KMS-11 (cell line): ENCODE measurements around the gene SULT1C2.

Source experiments
- H2AFZ ChIP-seq: fragments of 200-600 bp; sonication (generic); 2 replicates; pipeline ENCODE4 v1.6.1; 2016; ENCODE audit warnings: antibody characterized with exemption, mixed run types, low read depth
- H3K27ac ChIP-seq: fragments of 200-600 bp; sonication (generic); 2 replicates; pipeline ENCODE4 v1.6.1; 2016; ENCODE audit warnings: mild to moderate bottlenecking, mixed run types
- H3K27me3 ChIP-seq: fragments of 200-600 bp; sonication (generic); 2 replicates; pipeline ENCODE4 v1.6.1; 2017; ENCODE audit warnings: mild to moderate bottlenecking, low read depth, mixed run types, moderate library complexity; ENCODE audit not compliant: insufficient read depth
- H3K36me3 ChIP-seq: fragments of 200-600 bp; sonication (generic); 2 replicates; pipeline ENCODE4 v1.6.1; 2017; ENCODE audit warnings: mild to moderate bottlenecking, mixed run types; ENCODE audit not compliant: insufficient read depth
- H3K4me1 ChIP-seq: fragments of 200-600 bp; sonication (generic); 2 replicates; pipeline ENCODE4 v1.6.1; 2016; ENCODE audit warnings: mild to moderate bottlenecking, low read depth, mixed run types; ENCODE audit not compliant: poor library complexity, severe bottlenecking
- H3K4me2 ChIP-seq: fragments of 200-600 bp; sonication (generic); 2 replicates; pipeline ENCODE4 v1.7.0; 2016; ENCODE audit warnings: mild to moderate bottlenecking, mixed run types
- H3K4me3 ChIP-seq: fragments of 200-600 bp; sonication (generic); IDR thresholded peaks from 2 replicates; pipeline ENCODE4 v1.6.1; 2017; ENCODE audit warnings: low read depth, low read length, mixed read lengths; ENCODE audit not compliant: insufficient read depth
- H3K79me2 ChIP-seq: fragments of 200-600 bp; sonication (generic); 2 replicates; pipeline ENCODE4 v1.6.1; 2016; ENCODE audit warnings: low read depth, mixed run types; ENCODE audit not compliant: insufficient read depth
- H3K9ac ChIP-seq: fragments of 200-600 bp; sonication (generic); 2 replicates; pipeline ENCODE4 v1.6.1; 2016; ENCODE audit warnings: mild to moderate bottlenecking, mixed run types
- H4K20me1 ChIP-seq: fragments of 200-600 bp; sonication (generic); 2 replicates; pipeline ENCODE4 v1.6.1; 2016; ENCODE audit warnings: mild to moderate bottlenecking, mixed run types; ENCODE audit not compliant: insufficient read depth
- CTCF ChIP-seq: fragments of 200-600 bp; sonication (generic); conservative IDR thresholded peaks from 2 replicates; pipeline ENCODE4 v1.6.1; 2017; ENCODE audit warnings: low read depth, mild to moderate bottlenecking, antibody characterized with exemption, low read length, moderate library complexity, mixed read lengths

Gene SULT1C2

GRCh38 chr2:108345951-108346350, 57.3 kb downstream of the SULT1C2 start:
- no peak overlapping the region for H3K4me3 ChIP-seq
- no peak for TF ChIP-seq CTCF
- no peaks in the 10 kb centered on the region for H3K36me3 ChIP-seq
- no peaks in the 10 kb centered on the region for H4K20me1 ChIP-seq
- H3K79me2 ChIP-seq = no peaks in the 10 kb centered on the region
- no peaks in the 10 kb centered on the region for H3K27me3 ChIP-seq
- H3K9ac ChIP-seq = no peak overlapping the region
- no peak overlapping the region for H3K27ac ChIP-seq
- H2AFZ ChIP-seq = no peak overlapping the region
- no peak overlapping the region for H3K4me2 ChIP-seq
- no peaks in the 10 kb centered on the region for H3K4me1 ChIP-seq

- Histone ChIP-seq H4K20me1 (no peaks in the 10 kb centered on the region), H3K79me2 (no peaks in the 10 kb centered on the region), H3K36me3 (no peaks in the 10 kb centered on the region), H3K27ac (no peak overlapping the region), H3K4me2 (no peak overlapping the region), H3K9ac (no peak overlapping the region), H3K4me1 (no peaks in the 10 kb centered on the region), H3K27me3 (no peaks in the 10 kb centered on the region), H2AFZ (no peak overlapping the region), H3K4me3 (no peak overlapping the region)
- no peak for TF ChIP-seq CTCF
Measured at GRCh38 chr2:108346827-108347226, 58.1 kb downstream of the SULT1C2 start.

- Histone ChIP-seq H3K4me1 (no peaks in the 10 kb centered on the region), H3K4me3 (no peak overlapping the region), H3K27me3 (no peaks in the 10 kb centered on the region), H3K36me3 (no peaks in the 10 kb centered on the region), H4K20me1 (no peaks in the 10 kb centered on the region), H2AFZ (no peak overlapping the region), H3K9ac (no peak overlapping the region), H3K4me2 (no peak overlapping the region), H3K27ac (no peak overlapping the region), H3K79me2 (no peaks in the 10 kb centered on the region)
- TF ChIP-seq CTCF = no peak
Measured at GRCh38 chr2:108347786-108348185, 59.1 kb downstream of the SULT1C2 start.

GRCh38 chr2:108348816-108349570, 60.3 kb downstream of the SULT1C2 start:
- no peak overlapping the region for H2AFZ ChIP-seq
- no peaks in the 10 kb centered on the region for H3K27me3 ChIP-seq
- no peaks in the 10 kb centered on the region for H3K4me1 ChIP-seq
- H3K9ac ChIP-seq = no peak overlapping the region
- H3K27ac ChIP-seq = no peak overlapping the region
- TF ChIP-seq CTCF = no peak
- no peaks in the 10 kb centered on the region for H3K79me2 ChIP-seq
- H3K36me3 ChIP-seq = no peaks in the 10 kb centered on the region
- no peaks in the 10 kb centered on the region for H4K20me1 ChIP-seq
- no peak overlapping the region for H3K4me2 ChIP-seq
- no peak overlapping the region for H3K4me3 ChIP-seq
